ENCODE data around the gene ZBTB7A.

ZBTB7A gene

GRCh38 chr19:4096049-4096892, 29.6 kb upstream of the ZBTB7A start:
- H2BK120ac ChIP-seq (ENCODE audit: low read depth, low read length) = no peak overlapping the region
- H3K36me3 ChIP-seq (replicated peaks in 1 of 2; ENCODE audit: control insufficient read depth in 2 of 2, insufficient read depth in 2 of 2, low read length in 2 of 2) = peaks cover 39 to 92% of the 10 kb centered on the region in 2 donors
- H3K9ac ChIP-seq (ENCODE audit: low read depth, low read length, poor library complexity) = peak overlapping the region; percentile 34
- H2BK12ac ChIP-seq (ENCODE audit: low read length) = no peak overlapping the region
- H2AFZ ChIP-seq (ENCODE audit: low read length) = no peak overlapping the region
- H3K4ac ChIP-seq (ENCODE audit: low read length) = no peak overlapping the region
- H3K9me3 ChIP-seq (replicated peaks in 1 of 2; ENCODE audit: control insufficient read depth in 2 of 2, insufficient read depth in 1 of 2, low read depth in 1 of 2, low read length in 2 of 2) = peaks cover 4 to 11% of the 10 kb centered on the region in 2 donors
- peak overlapping the region; percentile 6 for H3K18ac ChIP-seq (ENCODE audit: low read length)
- H3K4me3 ChIP-seq (ENCODE audit: low read length in 2 of 2) = no peak overlapping the region
- H3K27ac ChIP-seq (replicated peaks; ENCODE audit: low read length) = no peak overlapping the region
- H3K27me3 ChIP-seq (ENCODE audit: control insufficient read depth in 3 of 3, insufficient read depth in 3 of 3, low read depth in 1 of 3, low read length in 3 of 3) = no peaks in the 10 kb centered on the region
- H2BK5ac ChIP-seq (ENCODE audit: low read length) = no peak overlapping the region
- DNase-seq (ENCODE audit: low spot score) = no peak
- no peak overlapping the region for H3K23ac ChIP-seq (ENCODE audit: low read depth, low read length, poor library complexity)
- no CpG with 5 or more reads among the region's 31 CpGs for WGBS, 2 donors (ENCODE audit: extremely low coverage in 2 of 2, insufficient read length in 2 of 2, insufficient replicate concordance in 1 of 2)
- no peak overlapping the region for H4K8ac ChIP-seq (ENCODE audit: low read depth, low read length)
- H2BK15ac ChIP-seq (ENCODE audit: low read length) = no peak overlapping the region
- H4K91ac ChIP-seq (ENCODE audit: low read depth, low read length, poor library complexity) = no peak overlapping the region
- H3K4me2 ChIP-seq (ENCODE audit: insufficient read depth, low read length, poor library complexity, severe bottlenecking) = no peak overlapping the region
- H3K79me1 ChIP-seq (ENCODE audit: low read depth, low read length) = peaks cover 4% of the 10 kb centered on the region
- no peak overlapping the region for H2AK5ac ChIP-seq (ENCODE audit: low read depth, low read length)
- H3K4me1 ChIP-seq (ENCODE audit: control insufficient read depth in 2 of 2, insufficient read depth in 1 of 2, low read depth in 1 of 2, low read length in 2 of 2) = no peaks in the 10 kb centered on the region
- no peak overlapping the region for H3K14ac ChIP-seq (ENCODE audit: low read length)

GRCh38 chr19:4095488-4095844, 28.8 kb upstream of the ZBTB7A start:
- no peak overlapping the region for H3K4me2 ChIP-seq (ENCODE audit: insufficient read depth, low read length, poor library complexity, severe bottlenecking)
- H3K18ac ChIP-seq (ENCODE audit: low read length) = peak overlapping the region; percentile 17
- no peak overlapping the region for H2BK120ac ChIP-seq (ENCODE audit: low read depth, low read length)
- H2BK15ac ChIP-seq (ENCODE audit: low read length) = no peak overlapping the region
- H3K9me3 ChIP-seq (replicated peaks in 1 of 2; ENCODE audit: control insufficient read depth in 2 of 2, insufficient read depth in 1 of 2, low read depth in 1 of 2, low read length in 2 of 2) = peaks cover 4 to 11% of the 10 kb centered on the region in 2 donors
- no peak overlapping the region for H3K14ac ChIP-seq (ENCODE audit: low read length)
- no peak for DNase-seq (ENCODE audit: low spot score)
- peaks cover 4% of the 10 kb centered on the region for H3K79me1 ChIP-seq (ENCODE audit: low read depth, low read length)
- H4K91ac ChIP-seq (ENCODE audit: low read depth, low read length, poor library complexity) = no peak overlapping the region
- H3K23ac ChIP-seq (ENCODE audit: low read depth, low read length, poor library complexity) = no peak overlapping the region
- peak overlapping the region; percentile 23 for H3K4ac ChIP-seq (ENCODE audit: low read length)
- H3K27ac ChIP-seq (replicated peaks; ENCODE audit: low read length) = no peak overlapping the region
- no peaks in the 10 kb centered on the region for H3K27me3 ChIP-seq (ENCODE audit: control insufficient read depth in 3 of 3, insufficient read depth in 3 of 3, low read depth in 1 of 3, low read length in 3 of 3)
- H2BK12ac ChIP-seq (ENCODE audit: low read length) = no peak overlapping the region
- H4K8ac ChIP-seq (ENCODE audit: low read depth, low read length) = no peak overlapping the region
- no CpG with 5 or more reads among the region's 12 CpGs for WGBS, 2 donors (ENCODE audit: extremely low coverage in 2 of 2, insufficient read length in 2 of 2, insufficient replicate concordance in 1 of 2)
- H2BK5ac ChIP-seq (ENCODE audit: low read length) = no peak overlapping the region
- H3K4me1 ChIP-seq (ENCODE audit: control insufficient read depth in 2 of 2, insufficient read depth in 1 of 2, low read depth in 1 of 2, low read length in 2 of 2) = no peaks in the 10 kb centered on the region
- no peak overlapping the region for H2AK5ac ChIP-seq (ENCODE audit: low read depth, low read length)
- H3K36me3 ChIP-seq (replicated peaks in 1 of 2; ENCODE audit: control insufficient read depth in 2 of 2, insufficient read depth in 2 of 2, low read length in 2 of 2) = peaks cover 37 to 91% of the 10 kb centered on the region in 2 donors
- H3K4me3 ChIP-seq (ENCODE audit: low read length in 2 of 2) = no peak overlapping the region
- no peak overlapping the region for H2AFZ ChIP-seq (ENCODE audit: low read length)
- H3K9ac ChIP-seq (ENCODE audit: low read depth, low read length, poor library complexity) = no peak overlapping the region

- no peak for DNase-seq (ENCODE audit: low spot score)
- no peak overlapping the region for H2BK120ac ChIP-seq (ENCODE audit: low read depth, low read length)
- H3K4me2 ChIP-seq (ENCODE audit: insufficient read depth, low read length, poor library complexity, severe bottlenecking) = no peak overlapping the region
- H3K79me1 ChIP-seq (ENCODE audit: low read depth, low read length) = peaks cover 4% of the 10 kb centered on the region
- no peak overlapping the region for H2BK15ac ChIP-seq (ENCODE audit: low read length)
- H3K9me3 ChIP-seq (replicated peaks in 1 of 2; ENCODE audit: control insufficient read depth in 2 of 2, insufficient read depth in 1 of 2, low read depth in 1 of 2, low read length in 2 of 2) = peaks cover 4 to 11% of the 10 kb centered on the region in 2 donors
- no peak overlapping the region for H3K4me3 ChIP-seq (ENCODE audit: low read length in 2 of 2)
- H4K8ac ChIP-seq (ENCODE audit: low read depth, low read length) = peak overlapping the region; percentile 17
- H3K27ac ChIP-seq (replicated peaks; ENCODE audit: low read length) = no peak overlapping the region
- no peak overlapping the region for H4K91ac ChIP-seq (ENCODE audit: low read depth, low read length, poor library complexity)
- H3K4ac ChIP-seq (ENCODE audit: low read length) = peak overlapping the region; percentile 23
- H3K18ac ChIP-seq (ENCODE audit: low read length) = peak overlapping the region; percentile 48
- peaks cover 40 to 91% of the 10 kb centered on the region in 2 donors for H3K36me3 ChIP-seq (replicated peaks in 1 of 2; ENCODE audit: control insufficient read depth in 2 of 2, insufficient read depth in 2 of 2, low read length in 2 of 2)
- H2AK5ac ChIP-seq (ENCODE audit: low read depth, low read length) = no peak overlapping the region
- no peak overlapping the region for H2AFZ ChIP-seq (ENCODE audit: low read length)
- no peak overlapping the region for H3K23ac ChIP-seq (ENCODE audit: low read depth, low read length, poor library complexity)
- no peak overlapping the region for H2BK12ac ChIP-seq (ENCODE audit: low read length)
- WGBS, 2 donors (ENCODE audit: extremely low coverage in 2 of 2, insufficient read length in 2 of 2, insufficient replicate concordance in 1 of 2) = no CpG with 5 or more reads among the region's 35 CpGs
- H3K4me1 ChIP-seq (ENCODE audit: control insufficient read depth in 2 of 2, insufficient read depth in 1 of 2, low read depth in 1 of 2, low read length in 2 of 2) = no peaks in the 10 kb centered on the region
- no peak overlapping the region for H3K14ac ChIP-seq (ENCODE audit: low read length)
- peak overlapping the region; percentile 39 for H2BK5ac ChIP-seq (ENCODE audit: low read length)
- no peak overlapping the region for H3K9ac ChIP-seq (ENCODE audit: low read depth, low read length, poor library complexity)
- no peaks in the 10 kb centered on the region for H3K27me3 ChIP-seq (ENCODE audit: control insufficient read depth in 3 of 3, insufficient read depth in 3 of 3, low read depth in 1 of 3, low read length in 3 of 3)
Measured at GRCh38 chr19:4094761-4095487, 28.2 kb upstream of the ZBTB7A start.

GRCh38 chr19:4094291-4094690, 27.6 kb upstream of the ZBTB7A start:
- no peak overlapping the region for H2BK120ac ChIP-seq (ENCODE audit: low read depth, low read length)
- no peak overlapping the region for H4K8ac ChIP-seq (ENCODE audit: low read depth, low read length)
- peaks cover 4% of the 10 kb centered on the region for H3K79me1 ChIP-seq (ENCODE audit: low read depth, low read length)
- no CpG with 5 or more reads among the region's 19 CpGs for WGBS, 2 donors (ENCODE audit: extremely low coverage in 2 of 2, insufficient read length in 2 of 2, insufficient replicate concordance in 1 of 2)
- peaks cover 40 to 92% of the 10 kb centered on the region in 2 donors for H3K36me3 ChIP-seq (replicated peaks in 1 of 2; ENCODE audit: control insufficient read depth in 2 of 2, insufficient read depth in 2 of 2, low read length in 2 of 2)
- H2BK5ac ChIP-seq (ENCODE audit: low read length) = no peak overlapping the region
- H3K27ac ChIP-seq (replicated peaks; ENCODE audit: low read length) = no peak overlapping the region
- H2BK15ac ChIP-seq (ENCODE audit: low read length) = no peak overlapping the region
- H4K91ac ChIP-seq (ENCODE audit: low read depth, low read length, poor library complexity) = no peak overlapping the region
- no peak overlapping the region for H3K4ac ChIP-seq (ENCODE audit: low read length)
- H3K4me2 ChIP-seq (ENCODE audit: insufficient read depth, low read length, poor library complexity, severe bottlenecking) = no peak overlapping the region
- H3K14ac ChIP-seq (ENCODE audit: low read length) = no peak overlapping the region
- no peak overlapping the region for H2AK5ac ChIP-seq (ENCODE audit: low read depth, low read length)
- no peak overlapping the region for H2AFZ ChIP-seq (ENCODE audit: low read length)
- H3K18ac ChIP-seq (ENCODE audit: low read length) = peak overlapping the region; percentile 28
- no peaks in the 10 kb centered on the region for H3K4me1 ChIP-seq (ENCODE audit: control insufficient read depth in 2 of 2, insufficient read depth in 1 of 2, low read depth in 1 of 2, low read length in 2 of 2)
- peak overlapping the region; percentile 44 for H3K9ac ChIP-seq (ENCODE audit: low read depth, low read length, poor library complexity)
- DNase-seq (ENCODE audit: low spot score) = no peak
- no peak overlapping the region for H2BK12ac ChIP-seq (ENCODE audit: low read length)
- no peaks in the 10 kb centered on the region for H3K27me3 ChIP-seq (ENCODE audit: control insufficient read depth in 3 of 3, insufficient read depth in 3 of 3, low read depth in 1 of 3, low read length in 3 of 3)
- H3K4me3 ChIP-seq (ENCODE audit: low read length in 2 of 2) = no peak overlapping the region
- H3K9me3 ChIP-seq (replicated peaks in 1 of 2; ENCODE audit: control insufficient read depth in 2 of 2, insufficient read depth in 1 of 2, low read depth in 1 of 2, low read length in 2 of 2) = peaks cover 4 to 11% of the 10 kb centered on the region in 2 donors
- H3K23ac ChIP-seq (ENCODE audit: low read depth, low read length, poor library complexity) = peak overlapping the region; percentile 31
